ENCODE measurements around the gene MST1.

MST1 gene

DNA sequence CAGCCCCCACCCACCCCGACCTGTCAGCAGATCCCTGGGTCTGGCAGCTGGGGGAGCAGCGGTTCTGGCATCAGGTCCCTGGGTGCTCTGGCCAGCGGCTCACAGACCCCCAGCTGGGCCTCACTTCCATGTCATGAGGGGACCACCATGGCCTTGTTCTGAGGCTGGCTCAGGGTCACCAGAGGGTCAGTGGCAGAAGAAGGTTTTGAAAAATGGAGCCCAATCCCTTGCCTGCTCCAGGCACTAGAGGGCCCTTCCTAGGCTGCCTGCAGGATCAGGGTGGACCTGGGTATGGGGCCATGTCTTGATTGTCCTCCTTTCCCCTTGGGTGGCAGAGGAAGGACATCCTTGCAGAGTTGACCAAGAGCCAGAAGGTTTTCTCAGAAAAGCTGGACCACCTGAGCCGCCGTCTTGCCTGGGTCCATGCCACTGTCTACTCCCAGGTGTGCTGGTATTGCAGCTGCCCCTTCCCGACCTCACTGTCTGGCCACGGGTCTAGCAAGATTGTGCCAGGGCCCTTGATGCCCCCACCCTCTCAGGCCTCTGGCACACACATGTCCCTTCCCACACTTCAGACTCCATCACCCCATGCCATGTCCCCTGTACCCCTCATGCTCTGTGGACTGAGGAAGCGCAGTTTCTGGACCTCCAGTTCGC is 17.3 kb upstream of the MST1 start:
- DNase-seq (ENCODE audit: low read depth), result no peak
- TF ChIP-seq, protein P1, sequence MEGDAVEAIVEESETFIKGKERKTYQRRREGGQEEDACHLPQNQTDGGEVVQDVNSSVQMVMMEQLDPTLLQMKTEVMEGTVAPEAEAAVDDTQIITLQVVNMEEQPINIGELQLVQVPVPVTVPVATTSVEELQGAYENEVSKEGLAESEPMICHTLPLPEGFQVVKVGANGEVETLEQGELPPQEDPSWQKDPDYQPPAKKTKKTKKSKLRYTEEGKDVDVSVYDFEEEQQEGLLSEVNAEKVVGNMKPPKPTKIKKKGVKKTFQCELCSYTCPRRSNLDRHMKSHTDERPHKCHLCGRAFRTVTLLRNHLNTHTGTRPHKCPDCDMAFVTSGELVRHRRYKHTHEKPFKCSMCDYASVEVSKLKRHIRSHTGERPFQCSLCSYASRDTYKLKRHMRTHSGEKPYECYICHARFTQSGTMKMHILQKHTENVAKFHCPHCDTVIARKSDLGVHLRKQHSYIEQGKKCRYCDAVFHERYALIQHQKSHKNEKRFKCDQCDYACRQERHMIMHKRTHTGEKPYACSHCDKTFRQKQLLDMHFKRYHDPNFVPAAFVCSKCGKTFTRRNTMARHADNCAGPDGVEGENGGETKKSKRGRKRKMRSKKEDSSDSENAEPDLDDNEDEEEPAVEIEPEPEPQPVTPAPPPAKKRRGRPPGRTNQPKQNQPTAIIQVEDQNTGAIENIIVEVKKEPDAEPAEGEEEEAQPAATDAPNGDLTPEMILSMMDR (conservative IDR thresholded peaks at IDR 0.05; ENCODE audit: low read length), result no peak
- no peak overlapping the region for H3K4me3 ChIP-seq (ENCODE audit: low read length)

DNA sequence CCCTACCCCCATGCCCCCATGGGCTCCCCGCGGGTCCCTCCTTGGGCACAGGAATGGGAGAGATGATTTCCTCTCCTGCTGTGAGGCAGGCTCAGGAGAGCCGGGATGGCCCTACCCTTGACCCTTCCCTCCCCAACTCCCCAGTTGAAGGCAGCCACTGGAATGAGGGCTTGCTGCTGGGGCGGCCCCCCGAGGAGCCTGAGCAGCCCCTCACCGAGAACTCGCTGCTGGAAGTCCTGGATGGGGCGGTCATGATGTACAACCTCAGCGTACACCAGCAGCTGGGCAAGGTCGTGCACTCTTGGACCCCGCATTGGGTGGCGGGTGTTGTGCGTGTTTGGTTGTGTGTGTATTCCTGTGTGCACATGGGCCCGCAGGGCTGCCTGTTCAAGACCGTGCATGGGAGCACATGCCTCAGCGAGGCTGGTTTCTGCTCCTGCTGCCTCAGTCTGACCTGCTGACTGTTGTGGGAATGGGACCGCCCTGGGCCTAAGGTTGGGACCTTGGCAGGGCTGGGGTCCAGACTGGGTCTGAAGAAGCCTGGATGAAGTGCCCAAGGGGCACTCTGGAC is 16.2 kb upstream of the MST1 start:
- TF ChIP-seq, protein P1 (conservative IDR thresholded peaks at IDR 0.05; ENCODE audit: low read length), result no peak
- H3K4me3 ChIP-seq (ENCODE audit: low read length), result no peak overlapping the region
- DNase-seq (ENCODE audit: low read depth), result no peak

DNA sequence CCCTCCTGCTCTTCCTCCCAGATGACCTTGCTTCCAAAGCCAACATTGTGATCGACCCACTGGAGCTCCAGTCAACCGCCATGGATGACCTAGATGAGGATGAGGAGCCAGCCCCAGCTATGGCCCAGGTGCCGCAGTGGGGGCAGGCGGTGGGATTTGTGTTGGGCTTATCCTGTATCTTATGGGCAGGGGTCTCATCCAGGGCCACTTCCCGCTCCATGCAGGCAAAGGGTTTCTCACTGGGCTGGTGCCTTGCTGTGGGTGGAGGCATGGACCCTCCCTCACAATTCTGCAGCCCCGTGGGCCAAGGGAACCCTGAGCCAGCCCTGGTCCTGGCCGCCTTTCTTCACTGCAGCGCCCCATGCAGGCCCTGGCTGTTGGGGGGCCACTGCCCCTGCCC is 15.4 kb upstream of the MST1 start:
- H3K4me3 ChIP-seq (ENCODE audit: low read length), result no peak overlapping the region
- DNase-seq (ENCODE audit: low read depth), result no peak
- TF ChIP-seq, protein P1 (conservative IDR thresholded peaks at IDR 0.05; ENCODE audit: low read length), result no peak

DNA sequence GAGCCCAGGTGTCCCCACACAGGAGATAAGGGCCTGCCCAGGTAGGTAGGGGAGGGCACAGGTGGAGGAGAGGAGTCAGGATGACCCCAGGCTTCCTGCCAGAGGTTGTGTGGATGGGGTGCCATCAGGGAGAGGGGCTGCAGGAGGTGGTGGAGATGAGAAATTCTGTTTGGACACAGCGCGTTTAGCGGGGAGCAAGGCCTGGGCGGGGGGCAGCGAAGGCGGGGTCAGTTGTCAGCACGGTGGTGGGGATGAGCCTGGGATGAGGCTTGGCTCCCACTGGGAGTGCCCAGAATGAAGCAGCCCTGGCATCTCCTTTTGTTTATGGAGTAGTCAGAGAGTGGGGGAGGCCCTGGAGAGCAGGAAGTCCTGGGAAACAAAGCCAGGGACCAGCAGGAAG is 14.7 kb upstream of the MST1 start:
- no peak for DNase-seq (ENCODE audit: low read depth)
- H3K4me3 ChIP-seq (ENCODE audit: low read length), result no peak overlapping the region
- TF ChIP-seq, protein P1 (conservative IDR thresholded peaks at IDR 0.05; ENCODE audit: low read length), result no peak

DNA sequence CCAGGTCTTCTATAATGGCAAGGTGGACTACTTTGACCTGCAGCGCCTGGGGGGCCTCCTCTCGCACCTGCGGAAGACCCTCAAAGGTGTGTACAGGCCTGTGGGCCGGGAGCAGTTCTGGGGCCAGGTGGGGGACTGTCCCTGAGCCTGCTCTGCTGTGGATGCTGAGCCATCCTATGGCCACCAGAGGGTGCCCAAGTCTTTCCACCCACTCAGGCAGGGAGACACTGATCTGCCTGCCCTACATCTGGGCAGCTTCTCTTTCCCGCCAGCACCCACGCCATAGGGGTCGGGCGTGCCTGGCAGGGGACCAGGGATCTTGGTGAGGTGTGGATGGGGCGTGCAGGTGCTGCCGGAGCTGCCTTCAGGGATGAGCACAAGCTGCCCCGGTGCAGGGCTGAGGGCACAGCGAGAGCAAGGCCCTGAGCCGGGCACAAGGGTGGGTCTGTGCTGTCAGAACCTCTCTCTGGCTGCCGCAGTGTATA is 14.2 kb upstream of the MST1 start:
- TF ChIP-seq, protein P1 (conservative IDR thresholded peaks at IDR 0.05; ENCODE audit: low read length), result peak; percentile 82
- no peak overlapping the region for H3K4me3 ChIP-seq (ENCODE audit: low read length)
- peak; percentile 63 for DNase-seq (ENCODE audit: low read depth)

DNA sequence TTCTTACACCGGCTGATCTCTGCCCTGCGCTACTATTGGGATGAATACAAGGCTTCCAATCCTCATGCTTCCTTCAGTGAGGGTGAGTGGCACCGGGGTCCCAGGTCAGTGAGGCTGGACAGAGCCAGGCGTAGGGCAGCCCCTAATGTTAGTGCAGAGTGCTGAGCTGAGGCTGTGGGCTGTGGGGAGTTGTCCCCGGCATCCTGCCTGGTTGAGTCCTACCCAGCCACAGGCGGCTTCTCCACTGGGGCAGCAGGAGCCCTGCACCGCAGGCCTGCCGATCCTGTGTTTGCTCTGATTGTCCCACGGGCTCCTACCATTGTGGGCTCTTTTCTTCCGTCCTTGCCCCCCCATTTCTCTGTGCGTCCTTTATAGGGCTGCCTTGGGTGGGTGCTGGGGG is 13.4 kb upstream of the MST1 start:
- H3K4me3 ChIP-seq (ENCODE audit: low read length), result no peak overlapping the region
- TF ChIP-seq, protein P1 (conservative IDR thresholded peaks at IDR 0.05; ENCODE audit: low read length), result no peak
- no peak for DNase-seq (ENCODE audit: low read depth)

Measured in AG10803 (cell line).